Pancreas (tissue), 10 donors: ENCODE measurements around the gene SCO2. TPM values are rescaled to one million over a fixed set of nuclear protein-coding genes. Genes with fewer than 3 reads are reported as not detected.

Experiments
- ATAC-seq, 4 donors: fragments of 200-7000 bp; cut with Tn5 transposase; one replicate each; pipeline versions ENCODE4 v1.8.0 to v1.9.1; 2020; ENCODE audit warnings: mild to moderate bottlenecking in 4 of 4, moderate library complexity in 4 of 4
- DNase-seq, 6 donors: peaks; one replicate each; pipeline ENCODE4 v3.0.0-alpha.2; 2020
- FAIRE-seq: peaks from 2 replicates; lab custom pipeline; 2012; peaks lifted over from hg19 to GRCh38; lab: Jason Lieb, UNC
- H3K27ac ChIP-seq, 4 donors: fragments of 200-600 bp; sonication (generic); 1 replicate in 3 of 4; 2 replicates in 1 of 4; pipeline versions ENCODE4 v1.5.0 to v1.8.0; 2020
- H3K27me3 ChIP-seq, 4 donors: fragments of 200-600 bp; one replicate each; pipeline ENCODE4 v1.8.0; 2021
- H3K36me3 ChIP-seq, 3 donors: fragments of 200-600 bp; sonication (generic) in 1 of 3; one replicate each; pipeline versions ENCODE4 v1.5.0 to v1.8.0; 2020 to 2021
- H3K4me1 ChIP-seq, 3 donors: fragments of 200-600 bp; one replicate each; pipeline ENCODE4 v1.8.0; 2021
- H3K4me3 ChIP-seq, 4 donors: fragments of 200-600 bp; sonication (generic) in 2 of 4; one replicate each; pipeline versions ENCODE4 v1.5.0 to v1.8.0; 2020 to 2021
- H3K9me3 ChIP-seq, 4 donors: fragments of 200-600 bp; one replicate each; pipeline ENCODE4 v1.8.0; 2021
- CTCF ChIP-seq, 4 donors: fragments of 200-600 bp; sonication (generic) in 3 of 4; IDR thresholded peaks; one replicate each; pipeline versions ENCODE4 v1.5.0 to v1.8.0; 2021; ENCODE audit warnings: antibody characterized with exemption in 4 of 4
- WGBS, 2 donors: extraction: QIAGEN DNeasy Blood & Tissue Kit; methylation state at CpG; one replicate each; pipeline ENCODE4 v1.1.7; 2013; 5-methylcytosine and 5-hydroxymethylcytosine counted together
- intact Hi-C, 3 donors: fragments of 100-400 bp; cut with DNase I; formaldehyde crosslinking; loops; one replicate each; pipeline versions ENCODE4 v1.11.1 to v1.14.2; 2022
- polyA plus RNA-seq, 2 donors: library from polyadenylated mRNA; stranded (reverse); fragments of 200-250 nt; gene quantifications; one replicate each; pipeline ENCODE4 v1.2.3, GENCODE V29; 2013
- total RNA-seq, 6 donors: library from RNA; stranded (reverse); fragmentation: NEBNext Ultra II Directional in 4 of 6; extraction: Animal tissue kit (Norgen Biotek cat#: 25700) in 4 of 6; gene quantifications; one replicate each; pipeline versions ENCODE4 v1.2.1 to v1.2.4, GENCODE V29; 2021 to 2023
- donor health status: healthy with polysubstance abuse.
- donor health status: DM: no; HTN: no; CAD: no; lungs with moderate emphysema.
- donor health status: DM: no; HTN: no; CAD: no.
- donor health status: control.
- donor health status: control.
- donor health status: Bipolar disorder and iron deficiency.
- donor health status: DM: yes; HTN: yes; CAD: no.
- donor health status: DM: no; HTN: no; CAD: no.
- donor health status: DM: no; HTN: no; CAD: no.
- donor health status: DM: yes; HTN: yes; CAD: no.

SCO2 gene
- total RNA-seq: 1 to 10 TPM in 5 of 6 donors, not detected in 1; 1.2 to 3.1 (median 1.6) TPM
- 1 to 10 TPM in 1 of 2 donors, under 1 TPM in 1; 0.65 to 3.8 TPM for polyA plus RNA-seq

GRCh38 chr22:50525104-50525857, at the start of gene SCO2:
Gene SCO2 (minus strand): TSS chr22:50525598. CDS start chr22:50524411, 1,187 bp downstream.
- 1% methylated on average over 73 to 84 of the region's 84 CpGs for WGBS, 2 donors
- ATAC-seq: peak; percentile 70 to 81 (median 78)
- Histone ChIP-seq H3K27me3 (no peaks in the 10 kb centered on the region), H3K4me1 (peaks cover 6 to 7% (median 6%) of the 10 kb centered on the region in 3 donors), H3K9me3 (no peaks in the 10 kb centered on the region), H3K4me3 (peak within 1 kb of the TSS; percentile 59 to 75 (median 68)), H3K36me3 (peaks cover 0 to 22% (median 11%) of the 10 kb centered on the region in 3 donors), H3K27ac (peak within 1 kb of the TSS; percentile 88 to 94 (median 90))
- intact Hi-C loops: no loop called here
- DNase-seq: peak; percentile 96 to 100 (median 98)
- TF ChIP-seq CTCF (IDR thresholded peaks at IDR 0.05): peak in 3 of 4 donors; percentile 11 to 25 (median 15)
- FAIRE-seq: no peak

GRCh38 chr22:50574383-50574755, 49.0 kb upstream of the SCO2 start:
- Histone ChIP-seq H3K4me1 (peaks cover 0 to 5% (median 0%) of the 10 kb centered on the region in 3 donors), H3K27me3 (no peaks in the 10 kb centered on the region), H3K9me3 (no peaks in the 10 kb centered on the region), H3K4me3 (no peak overlapping the region), H3K27ac (no peak overlapping the region), H3K36me3 (peaks cover 0 to 16% (median 0%) of the 10 kb centered on the region in 3 donors)
- no peak for TF ChIP-seq CTCF (IDR thresholded peaks at IDR 0.05)
- intact Hi-C loops: no loop called here
- DNase-seq (no peak), ATAC-seq (no peak), FAIRE-seq (no peak)
- 93 to 94% methylated on average over 11 of the region's 11 CpGs for WGBS, 2 donors

- Histone ChIP-seq H3K27me3 (no peaks in the 10 kb centered on the region), H3K36me3 (peaks cover 0 to 16% (median 0%) of the 10 kb centered on the region in 3 donors), H3K27ac (no peak overlapping the region), H3K9me3 (no peaks in the 10 kb centered on the region), H3K4me3 (no peak overlapping the region), H3K4me1 (peaks cover 0 to 10% (median 2%) of the 10 kb centered on the region in 3 donors)
- WGBS, 2 donors: 88% methylated on average over 26 of the region's 26 CpGs
- intact Hi-C loops: no loop called here
- peak in 1 of 6 donors; percentile 51 for DNase-seq
- no peak for TF ChIP-seq CTCF (IDR thresholded peaks at IDR 0.05)
- no peak for FAIRE-seq
- no peak for ATAC-seq
These were observed 48.3 kb upstream of the SCO2 start for GRCh38 chr22:50573491-50574382.

GRCh38 chr22:50572965-50573364, 47.6 kb upstream of the SCO2 start:
- DNase-seq: peak in 2 of 6 donors; percentile 32 to 66
- no peak for TF ChIP-seq CTCF (IDR thresholded peaks at IDR 0.05)
- Histone ChIP-seq H3K27me3 (no peaks in the 10 kb centered on the region), H3K27ac (no peak overlapping the region), H3K36me3 (peaks cover 0 to 16% (median 0%) of the 10 kb centered on the region in 3 donors), H3K9me3 (no peaks in the 10 kb centered on the region), H3K4me1 (peaks cover 0 to 14% (median 6%) of the 10 kb centered on the region in 3 donors), H3K4me3 (no peak overlapping the region)
- no peak for ATAC-seq
- WGBS, 2 donors: 91 to 95% methylated on average over 11 of the region's 11 CpGs
- intact Hi-C loops: no loop called here
- FAIRE-seq: no peak
